Fibroblast of lung (primary cell): ENCODE data around the gene ICE2. TPM values are rescaled to one million over a fixed set of nuclear protein-coding genes. Genes with fewer than 3 reads are reported as not detected.

Experiments
- DNase-seq, 2 donors: peaks; one replicate each; pipeline versions ENCODE4 v3.0.0 to v3.0.0-alpha.2; 2010; ENCODE audit warnings: low read depth in 2 of 2
- H2AFZ ChIP-seq: 2 replicates; pipeline ENCODE4 v1.5.1; 2012; ENCODE audit warnings: low read length, control low read depth, inconsistent platforms
- H3K27ac ChIP-seq: 2 replicates; pipeline ENCODE4 v1.5.1; 2011; ENCODE audit warnings: low read length, control low read depth; ENCODE audit not compliant: insufficient read depth
- H3K27me3 ChIP-seq: 2 replicates; pipeline ENCODE4 v1.5.1; 2011; ENCODE audit warnings: mild to moderate bottlenecking, low read length; ENCODE audit not compliant: control insufficient read depth, insufficient read depth
- H3K36me3 ChIP-seq: 2 replicates; pipeline ENCODE4 v1.5.1; 2011; ENCODE audit warnings: low read length; ENCODE audit not compliant: control insufficient read depth, insufficient read depth
- H3K4me1 ChIP-seq: 2 replicates; pipeline ENCODE4 v1.5.1; 2011; ENCODE audit warnings: low read length; ENCODE audit not compliant: control insufficient read depth, insufficient read depth; ENCODE audit errors: extremely low read depth
- H3K4me2 ChIP-seq: 2 replicates; pipeline ENCODE4 v1.5.1; 2011; ENCODE audit warnings: low read length, control low read depth; ENCODE audit not compliant: insufficient read depth; ENCODE audit errors: extremely low read depth
- H3K4me3 ChIP-seq, 4 experiments: fragments of 200-600 bp in 1 of 4; sonication (generic) in 1 of 4; replicated peaks in 1 of 4; 2 replicates each; pipeline ENCODE4 v1.5.1; 2011 to 2016; ENCODE audit warnings: low read length in 4 of 4, low read depth in 3 of 4, mild to moderate bottlenecking in 3 of 4, control low read depth in 2 of 4, inconsistent platforms in 1 of 4, mixed read lengths in 1 of 4; ENCODE audit not compliant: insufficient read depth in 1 of 4; ENCODE audit errors: control extremely low read depth in 1 of 4
- H3K79me2 ChIP-seq: 2 replicates; pipeline ENCODE4 v1.5.1; 2012; ENCODE audit warnings: mild to moderate bottlenecking, low read length, inconsistent platforms; ENCODE audit not compliant: control insufficient read depth, insufficient read depth
- H3K9ac ChIP-seq: 2 replicates; pipeline ENCODE4 v1.5.1; 2011; ENCODE audit warnings: mild to moderate bottlenecking, low read length, control low read depth; ENCODE audit not compliant: insufficient read depth
- H3K9me3 ChIP-seq: 2 replicates; pipeline ENCODE4 v1.5.1; 2012; ENCODE audit warnings: low read depth, low read length; ENCODE audit not compliant: control insufficient read depth, insufficient read depth
- H4K20me1 ChIP-seq: 2 replicates; pipeline ENCODE4 v1.5.1; 2011; ENCODE audit warnings: low read length; ENCODE audit not compliant: control insufficient read depth, insufficient read depth; ENCODE audit errors: extremely low read depth
- CTCF ChIP-seq, 2 donors: IDR thresholded peaks in 1 of 2; conservative IDR thresholded peaks in 1 of 2; 1 replicate in 1 of 2; 2 replicates in 1 of 2; pipeline ENCODE4 v1.5.1; 2011 to 2012; ENCODE audit warnings: low read length in 2 of 2, control low read depth in 1 of 2, inconsistent platforms in 1 of 2, low read depth in 1 of 2, mild to moderate bottlenecking in 1 of 2
- EZH2 ChIP-seq: IDR thresholded peaks from 2 replicates; pipeline ENCODE4 v1.5.1; 2012; ENCODE audit warnings: low read length, control low read depth, mild to moderate bottlenecking; ENCODE audit errors: missing control alignments
- polyA plus RNA-seq, 2 donors: library from polyadenylated mRNA; depleted of rRNA in 1 of 2; stranded (reverse) in 1 of 2; unstranded in 1 of 2; fragments of >200 nt; gene quantifications; 2 replicates each; pipeline ENCODE4 v1.2.1, GENCODE V29; 2011 to 2012; ENCODE audit warnings: missing spikeins in 1 of 2
- total RNA-seq: library from RNA; depleted of rRNA; stranded (reverse); fragments of >200 nt; gene quantifications from 2 replicates; pipeline ENCODE4 v1.2.1, GENCODE V29; 2014

ICE2 gene
- total and polyA plus RNA-seq, 2 donors (not counting 1 experiment from before 2014, with no cell fraction given) = 22.3 to 38.6 TPM

- no peak for TF ChIP-seq EZH2
- TF ChIP-seq CTCF (conservative IDR thresholded peaks at IDR 0.05 in 1 of 2, IDR thresholded peaks at IDR 0.05 in 1 of 2; ENCODE audit: low read depth in 1 of 2, low read length in 2 of 2) = no peak
- Histone ChIP-seq H3K4me1 (peaks cover 34% of the 10 kb centered on the region), H4K20me1 (peaks cover 9% of the 10 kb centered on the region), H3K9me3 (no peaks in the 10 kb centered on the region), H3K27me3 (no peaks in the 10 kb centered on the region), H3K9ac (peak overlapping the region; percentile 37), H3K27ac (peak overlapping the region; percentile 99), H2AFZ (no peak overlapping the region), H3K4me2 (peak overlapping the region; percentile 88), H3K36me3 (peaks cover 5% of the 10 kb centered on the region), H3K4me3 (peak overlapping the region; percentile 27 to 94 (median 75)), H3K79me2 (peaks cover 94% of the 10 kb centered on the region)
- peak; percentile 98 to 99 for DNase-seq
These were observed 85.8 kb downstream of the ICE2 start for GRCh38 chr15:60392986-60393790.

- H3K4me1 ChIP-seq = peaks cover 34% of the 10 kb centered on the region
- H3K4me3 ChIP-seq = peak overlapping the region; percentile 17 to 47 (median 34)
- peaks cover 98% of the 10 kb centered on the region for H3K79me2 ChIP-seq
- H4K20me1 ChIP-seq = peaks cover 9% of the 10 kb centered on the region
- no peak overlapping the region for H2AFZ ChIP-seq
- H3K9ac ChIP-seq = peak overlapping the region; percentile 5
- peak; percentile 78 to 89 for DNase-seq
- H3K27ac ChIP-seq = peak overlapping the region; percentile 99
- H3K27me3 ChIP-seq = no peaks in the 10 kb centered on the region
- no peaks in the 10 kb centered on the region for H3K9me3 ChIP-seq
- peak overlapping the region; percentile 92 for H3K4me2 ChIP-seq
- peaks cover 5% of the 10 kb centered on the region for H3K36me3 ChIP-seq
- no peak for TF ChIP-seq EZH2
These were observed 86.3 kb downstream of the ICE2 start for GRCh38 chr15:60392601-60392985.

GRCh38 chr15:60391722-60392315 lies 87.1 kb downstream of the ICE2 start:
- H2AFZ ChIP-seq = no peak overlapping the region
- H3K27ac ChIP-seq = peak overlapping the region; percentile 99
- peaks cover 9% of the 10 kb centered on the region for H4K20me1 ChIP-seq
- H3K4me1 ChIP-seq = peaks cover 34% of the 10 kb centered on the region
- H3K9me3 ChIP-seq = no peaks in the 10 kb centered on the region
- H3K27me3 ChIP-seq = no peaks in the 10 kb centered on the region
- no peak for DNase-seq
- peak overlapping the region; percentile 21 to 47 (median 34) for H3K4me3 ChIP-seq
- peak overlapping the region; percentile 92 for H3K4me2 ChIP-seq
- H3K36me3 ChIP-seq = peaks cover 5% of the 10 kb centered on the region
- H3K79me2 ChIP-seq = peaks cover 98% of the 10 kb centered on the region
- peak overlapping the region; percentile 40 for H3K9ac ChIP-seq
- no peak for TF ChIP-seq EZH2
